HepG2 (cell line): ENCODE measurements around the gene DOK7. TPM values are rescaled to one million over a fixed set of nuclear protein-coding genes. Genes with fewer than 3 reads are reported as not detected.

Experiments
- ATAD3A ChIP-seq: sonication (generic); formaldehyde crosslinking; IDR thresholded peaks from 2 replicates; pipeline ENCODE4 v1.4.0; 2020; ENCODE audit warnings: missing genetic modification reagents
- CCDC6 ChIP-seq: sonication (generic); formaldehyde crosslinking; IDR thresholded peaks from 2 replicates; pipeline ENCODE4 v1.8.1; 2022; ENCODE audit warnings: mild to moderate bottlenecking, missing genetic modification reagents, moderate library complexity
- E2F2 ChIP-seq: sonication (generic); formaldehyde crosslinking; IDR thresholded peaks from 2 replicates; pipeline ENCODE4 v1.4.0; 2020; ENCODE audit warnings: missing genetic modification reagents, borderline replicate concordance
- EEA1 ChIP-seq: sonication (generic); formaldehyde crosslinking; IDR thresholded peaks from 2 replicates; pipeline ENCODE4 v1.5.1; 2020; ENCODE audit warnings: mild to moderate bottlenecking, missing genetic modification reagents, borderline replicate concordance
- EHMT2 ChIP-seq: fragments of 200-600 bp; sonication (generic); IDR thresholded peaks from 2 replicates; pipeline ENCODE4 v1.7.0; 2017; ENCODE audit warnings: antibody characterized with exemption, low read depth, low read length, borderline replicate concordance
- HNRNPK ChIP-seq: fragments of 200-400 bp; formaldehyde crosslinking; IDR thresholded peaks from 2 replicates; pipeline ENCODE4 v1.6.1; 2018; ENCODE audit warnings: low read length, low read depth, moderate library complexity, mild to moderate bottlenecking; ENCODE audit not compliant: poor library complexity, severe bottlenecking
- JUND ChIP-seq: sonication (generic); formaldehyde crosslinking; IDR thresholded peaks from 2 replicates; pipeline ENCODE4 v1.8.0; 2022; ENCODE audit warnings: mild to moderate bottlenecking, missing genetic modification reagents
- MAX ChIP-seq: IDR thresholded peaks from 2 replicates; pipeline ENCODE4 v1.6.1; 2012; ENCODE audit warnings: inconsistent platforms
- MYPOP ChIP-seq: sonication (generic); formaldehyde crosslinking; IDR thresholded peaks from 2 replicates; pipeline ENCODE4 v1.8.1; 2023; ENCODE audit warnings: mild to moderate bottlenecking, moderate library complexity, missing genetic modification reagents
- NFIC ChIP-seq: IDR thresholded peaks from 2 replicates; pipeline ENCODE4 v1.6.1; 2012; ENCODE audit warnings: mild to moderate bottlenecking, low read length, inconsistent platforms
- NR2F6 ChIP-seq, 2 experiments: IDR thresholded peaks; 2 replicates each; pipeline ENCODE4 v1.6.1; 2016; ENCODE audit warnings: antibody characterized with exemption in 1 of 2, mild to moderate bottlenecking in 1 of 2
- SMAD1 ChIP-seq: sonication (generic); formaldehyde crosslinking; IDR thresholded peaks from 2 replicates; pipeline ENCODE4 v1.4.0; 2020; ENCODE audit warnings: missing genetic modification reagents, low read depth, mild to moderate bottlenecking, borderline replicate concordance
- SNAPC5 ChIP-seq: sonication (generic); formaldehyde crosslinking; IDR thresholded peaks from 2 replicates; pipeline ENCODE4 v1.8.1; 2023; ENCODE audit warnings: mild to moderate bottlenecking, missing genetic modification reagents, borderline replicate concordance
- SOX13 ChIP-seq, 3 experiments: fragments of 450-650 bp in 1 of 3; sonication (generic) in 1 of 3; formaldehyde crosslinking in 1 of 3; IDR thresholded peaks in 2 of 3; conservative IDR thresholded peaks in 1 of 3; 2 replicates each; pipeline versions ENCODE4 v1.5.0 to v1.6.1; 2016 to 2020; ENCODE audit warnings: antibody characterized with exemption in 1 of 3, mild to moderate bottlenecking in 1 of 3, missing compliant biosample characterization in 1 of 3, missing genetic modification reagents in 1 of 3, moderate library complexity in 1 of 3
- SOX6 ChIP-seq, 2 experiments: fragments of 450-650 bp in 1 of 2; sonication (generic) in 1 of 2; formaldehyde crosslinking in 1 of 2; IDR thresholded peaks; 2 replicates each; pipeline versions ENCODE4 v1.4.0 to v1.6.1; 2017 to 2020; ENCODE audit warnings: antibody characterized with exemption in 1 of 2, mild to moderate bottlenecking in 1 of 2, missing genetic modification reagents in 1 of 2
- ZFP36 ChIP-seq: fragments of 150-350 bp; IDR thresholded peaks from 2 replicates; pipeline ENCODE4 v1.6.1; 2018; ENCODE audit warnings: borderline replicate concordance, low read length, low read depth; ENCODE audit not compliant: partially characterized antibody
- ZNF264 ChIP-seq: sonication (generic); formaldehyde crosslinking; IDR thresholded peaks from 2 replicates; pipeline ENCODE4 v1.4.0; 2020; ENCODE audit warnings: missing genetic modification reagents
- ZNF441 ChIP-seq: sonication (generic); formaldehyde crosslinking; IDR thresholded peaks from 2 replicates; pipeline ENCODE4 v1.7.0; 2021; ENCODE audit warnings: missing genetic modification reagents, borderline replicate concordance
- ZNF574 ChIP-seq: sonication (generic); formaldehyde crosslinking; IDR thresholded peaks from 2 replicates; pipeline ENCODE4 v1.4.0; 2020; ENCODE audit warnings: missing genetic modification reagents
- ZNF7 ChIP-seq: IDR thresholded peaks from 2 replicates; pipeline ENCODE4 v1.6.1; 2016; ENCODE audit warnings: missing biosample characterization, missing genetic modification reagents
- ZNF740 ChIP-seq: sonication (generic); formaldehyde crosslinking; IDR thresholded peaks from 2 replicates; pipeline ENCODE4 v1.4.0; 2020; ENCODE audit warnings: missing genetic modification reagents
- polyA plus RNA-seq, 8 experiments: library from polyadenylated mRNA; depleted of rRNA in 3 of 8; stranded (reverse) in 7 of 8; unstranded in 1 of 8; fragments of >200 nt; fragmentation: Illumina TruSeq in 4 of 8; extraction: Trizol in 4 of 8; gene quantifications; 2 replicates each; pipeline versions ENCODE4 v1.2.1 to v1.2.3, GENCODE V29; 2011 to 2016; ENCODE audit warnings: low read depth in 4 of 8, missing spikeins in 1 of 8, mixed read lengths in 1 of 8; ENCODE audit not compliant: insufficient read depth in 1 of 8
- total RNA-seq, 5 experiments: library from RNA; depleted of rRNA; stranded (reverse); fragments of >200 nt; fragmentation: Illumina TruSeq; extraction: Trizol; gene quantifications; 2 replicates each; pipeline ENCODE4 v1.2.3, GENCODE V29; 2016; ENCODE audit warnings: low read depth in 1 of 5

Gene DOK7
- total and polyA plus RNA-seq, 2 of the 13 experiments (the other 11 are each of a cell fraction or from before 2014, with no cell fraction given) = 0.03 to 0.07 TPM

- TF ChIP-seq SOX13 (IDR thresholded peaks at IDR 0.05) (no peak), SOX13 (CRISPR knock-in tag; conservative IDR thresholded peaks at IDR 0.05 in 1 of 2, IDR thresholded peaks at IDR 0.05 in 1 of 2) (no peak), EEA1 (CRISPR knock-in tag) (0 out of 2 replicates have a peak, but pooled peaks have one; percentile 1), MYPOP (CRISPR knock-in tag) (peak; percentile 24; the same call in 1 of the 2 replicates), NR2F6 (IDR thresholded peaks at IDR 0.05) (peak; percentile 68), NR2F6 (CRISPR knock-in tag; IDR thresholded peaks at IDR 0.05) (peak; percentile 90), SOX6 (IDR thresholded peaks at IDR 0.05) (no peak), SOX6 (CRISPR knock-in tag; IDR thresholded peaks at IDR 0.05) (peak; percentile 65), ZNF740 (CRISPR knock-in tag) (no peak), HNRNPK (no peak), MAX (no peak; the same call in none of the 2 replicates), NFIC (no peak), ZNF574 (CRISPR knock-in tag) (peak; percentile 42), EHMT2 (no peak), SMAD1 (CRISPR knock-in tag) (no peak), JUND (CRISPR knock-in tag) (no peak; the same call in 1 of the 2 replicates), ZFP36 (peak; percentile 97), ATAD3A (no peak), ZNF264 (CRISPR knock-in tag) (no peak), E2F2 (CRISPR knock-in tag) (no peak), ZNF7 (no peak), CCDC6 (no peak; the same call in 1 of the 2 replicates), ZNF441 (no peak), SNAPC5 (CRISPR knock-in tag) (no peak)
Observed at GRCh38 chr4:3441501-3442459, 21.3 kb upstream of the DOK7 start, which contains the start of gene HGFAC (continued).
